ENCODE data around the gene TENM3.

DNA sequence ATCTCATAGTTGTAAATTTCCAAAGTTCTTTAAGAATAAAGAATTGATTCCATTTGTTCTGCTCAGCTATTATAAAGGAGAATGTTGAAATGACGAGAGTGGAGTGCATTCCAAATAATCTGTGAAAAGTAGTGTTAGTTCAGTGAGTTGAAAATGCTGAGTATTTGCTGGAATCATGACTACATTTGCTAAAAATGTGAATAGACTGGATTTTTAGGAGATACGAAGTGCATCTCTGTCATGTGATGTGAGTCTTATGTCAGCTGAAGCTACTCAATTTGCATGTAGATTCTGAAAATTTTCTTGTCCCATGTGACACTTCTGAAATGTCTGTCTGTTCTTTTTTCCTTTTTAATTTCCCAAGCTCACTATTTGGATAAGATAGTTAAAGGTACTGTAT lies 468.0 kb downstream of the TENM3 start:
- TF ChIP-seq CTCF (IDR thresholded peaks at IDR 0.05) (no peak), POLR2A (IDR thresholded peaks at IDR 0.05) (no peak)

All from Peyer's patch (tissue), 4 donors.